GM12872 (cell line): ENCODE data around the gene BACE1-AS.

Source experiments
- CTCF ChIP-seq: IDR thresholded peaks from 3 replicates; pipeline ENCODE4 v1.5.1; 2011; ENCODE audit warnings: low read depth, mild to moderate bottlenecking, low read length, moderate library complexity; ENCODE audit not compliant: insufficient read depth

Gene BACE1-AS

GRCh38 chr11:117332843-117333242, 41.7 kb downstream of the BACE1-AS start:
- TF ChIP-seq CTCF: no peak

- no peak for TF ChIP-seq CTCF
These were observed 42.8 kb downstream of the BACE1-AS start for GRCh38 chr11:117333917-117334316.

- TF ChIP-seq CTCF: no peak
These were observed 43.8 kb downstream of the BACE1-AS start for GRCh38 chr11:117334896-117335295.

- TF ChIP-seq CTCF: no peak
These were observed 44.3 kb downstream of the BACE1-AS start for GRCh38 chr11:117335399-117335798.

GRCh38 chr11:117337076-117337475, 45.9 kb downstream of the BACE1-AS start:
- TF ChIP-seq CTCF: no peak
